HepG2 (cell line): ENCODE data around the gene METTL26. TPM values are rescaled to one million over a fixed set of nuclear protein-coding genes. Genes with fewer than 3 reads are reported as not detected.

Experiments
- ATAC-seq: fragments of 200-7000 bp; cut with Tn5 transposase; 3 replicates; pipeline ENCODE4 v1.9.1; 2020; ENCODE audit warnings: mild to moderate bottlenecking, moderate library complexity
- BruUV-seq: library from RNA; stranded (reverse); fragments of 400-500 nt; replicated peaks from 2 replicates; lab custom pipeline; 2021; lab: Mats Ljungman, UMichigan
- CTCF ChIA-PET: fragments of 300-600 bp; formaldehyde crosslinking; extraction: SDS; loops from one replicate; lab custom pipeline; 2021; ENCODE audit warnings: low total read pairs, inconsistent platforms, low intra/inter-chr PET ratio; lab: Yijun Ruan, JAX
- POLR2A ChIA-PET: fragments of 350-600 bp; sonication (Branson Sonifier 250); formaldehyde crosslinking; loops from one replicate; lab custom pipeline; 2020; ENCODE audit warnings: antibody characterized with exemption, inconsistent platforms; lab: Yijun Ruan, JAX
- DNase-seq: peaks from one replicate; pipeline ENCODE4 v3.0.0-alpha.2; 2015; ENCODE audit warnings: low spot score
- FAIRE-seq: peaks from 3 replicates; lab custom pipeline; 2011; peaks lifted over from hg19 to GRCh38; lab: Jason Lieb, UNC
- H2AFZ ChIP-seq: one replicate; pipeline ENCODE4 v1.6.1; 2011; ENCODE audit warnings: low read length, inconsistent platforms
- H3K27ac ChIP-seq: fragments of 300-600 bp; 3 replicates; pipeline ENCODE4 v1.8.0; 2011; ENCODE audit warnings: mixed run types, mild to moderate bottlenecking, mixed read lengths, low read length, inconsistent platforms; ENCODE audit not compliant: insufficient read depth; ENCODE audit errors: extremely low read length
- H3K27me3 ChIP-seq, 2 experiments: fragments of 200-600 bp in 1 of 2; 2 replicates in 1 of 2; 3 replicates in 1 of 2; pipeline versions ENCODE4 v1.6.0 to v1.8.0; 2011; ENCODE audit warnings: low read length in 2 of 2, mild to moderate bottlenecking in 2 of 2, moderate library complexity in 2 of 2, inconsistent platforms in 1 of 2; ENCODE audit not compliant: insufficient read depth in 2 of 2, control insufficient read depth in 1 of 2
- H3K36me3 ChIP-seq, 2 experiments: fragments of 200-600 bp in 1 of 2; replicated peaks in 1 of 2; 2 replicates in 1 of 2; 3 replicates in 1 of 2; pipeline versions ENCODE4 v1.5.1 to v1.8.0; 2011; ENCODE audit warnings: low read length in 2 of 2, inconsistent platforms in 1 of 2; ENCODE audit not compliant: insufficient read depth in 2 of 2, control insufficient read depth in 1 of 2
- H3K4me1 ChIP-seq: 2 replicates; pipeline ENCODE4 v1.5.1; 2012; ENCODE audit warnings: low read length, inconsistent platforms; ENCODE audit not compliant: insufficient read depth
- H3K4me2 ChIP-seq: 2 replicates; pipeline ENCODE4 v1.6.0; 2011; ENCODE audit warnings: low read depth, low read length, inconsistent platforms
- H3K4me3 ChIP-seq, 3 experiments: fragments of 200-600 bp in 1 of 3; sonication (generic), shearing (Covaris generic) in 1 of 3; replicated peaks in 1 of 3; 2 replicates each; pipeline ENCODE4 v1.5.1; 2011 to 2016; ENCODE audit warnings: low read length in 3 of 3, inconsistent platforms in 2 of 3, low read depth in 2 of 3, mild to moderate bottlenecking in 2 of 3, control low read depth in 1 of 3, mixed read lengths in 1 of 3; ENCODE audit not compliant: insufficient read depth in 1 of 3
- H3K79me2 ChIP-seq: one replicate; pipeline ENCODE4 v1.6.1; 2011; ENCODE audit warnings: low read length, inconsistent platforms; ENCODE audit not compliant: insufficient read depth
- H3K9ac ChIP-seq: 2 replicates; pipeline ENCODE4 v1.6.0; 2011; ENCODE audit warnings: mild to moderate bottlenecking, low read depth, low read length, inconsistent platforms; ENCODE audit not compliant: insufficient read depth
- H3K9me3 ChIP-seq: 2 replicates; pipeline ENCODE4 v1.5.1; 2012; ENCODE audit warnings: mild to moderate bottlenecking, low read length
- H4K20me1 ChIP-seq: 2 replicates; pipeline ENCODE4 v1.6.0; 2011; ENCODE audit warnings: inconsistent platforms, mild to moderate bottlenecking, low read length, moderate library complexity; ENCODE audit not compliant: insufficient read depth
- JUND ChIP-seq: sonication (generic); formaldehyde crosslinking; IDR thresholded peaks from 2 replicates; pipeline ENCODE4 v1.8.0; 2022; ENCODE audit warnings: mild to moderate bottlenecking, missing genetic modification reagents
- NRL ChIP-seq: sonication (generic); formaldehyde crosslinking; IDR thresholded peaks from 2 replicates; pipeline ENCODE4 v1.5.0; 2020; ENCODE audit warnings: missing genetic modification reagents, mild to moderate bottlenecking, moderate library complexity, borderline replicate concordance
- SMAD1 ChIP-seq: sonication (generic); formaldehyde crosslinking; IDR thresholded peaks from 2 replicates; pipeline ENCODE4 v1.4.0; 2020; ENCODE audit warnings: missing genetic modification reagents, low read depth, mild to moderate bottlenecking, borderline replicate concordance
- SP140L ChIP-seq: sonication (generic); formaldehyde crosslinking; IDR thresholded peaks from 2 replicates; pipeline ENCODE4 v1.4.0; 2020; ENCODE audit warnings: missing genetic modification reagents, borderline replicate concordance
- ZBTB3 ChIP-seq: sonication (generic); formaldehyde crosslinking; IDR thresholded peaks from 2 replicates; pipeline ENCODE4 v1.4.0; 2020; ENCODE audit warnings: low read depth, mild to moderate bottlenecking, moderate library complexity, missing genetic modification reagents, borderline replicate concordance
- ZMAT3 ChIP-seq: sonication (generic); formaldehyde crosslinking; conservative IDR thresholded peaks from 2 replicates; pipeline ENCODE4 v1.7.0; 2021; ENCODE audit warnings: missing genetic modification reagents
- ZNF160 ChIP-seq: sonication (generic); formaldehyde crosslinking; IDR thresholded peaks from 2 replicates; pipeline ENCODE4 v1.8.0; 2022; ENCODE audit warnings: mild to moderate bottlenecking, inconsistent platforms, missing genetic modification reagents
- ZNF549 ChIP-seq: sonication (generic); formaldehyde crosslinking; IDR thresholded peaks from 2 replicates; pipeline ENCODE4 v1.5.0; 2020; ENCODE audit warnings: missing genetic modification reagents
- WGBS: methylation state at CpG from one replicate; pipeline ENCODE4 v1.1.6; 2017; ENCODE audit warnings: low lambda C conversion rate; 5-methylcytosine and 5-hydroxymethylcytosine counted together
- in situ Hi-C: cut with HindIII; loops from 2 replicates; pipeline ENCODE4 v1.10.0; 2017; ENCODE audit warnings: low pct_unique_long_range_greater_than_20kb; ENCODE audit not compliant: extremely low pct_ligation_motif_present
- intact Hi-C: fragments of 100-400 bp; cut with micrococcal nuclease; formaldehyde crosslinking; loops from one replicate; pipeline ENCODE4 v1.10.0; 2022; ENCODE audit not compliant: unreplicated experiment
- polyA plus RNA-seq, 8 experiments: library from polyadenylated mRNA; depleted of rRNA in 3 of 8; stranded (reverse) in 7 of 8; unstranded in 1 of 8; fragments of >200 nt; fragmentation: Illumina TruSeq in 4 of 8; extraction: Trizol in 4 of 8; gene quantifications; 2 replicates each; pipeline versions ENCODE4 v1.2.1 to v1.2.3, GENCODE V29; 2011 to 2016; ENCODE audit warnings: low read depth in 4 of 8, missing spikeins in 1 of 8, mixed read lengths in 1 of 8; ENCODE audit not compliant: insufficient read depth in 1 of 8
- total RNA-seq, 5 experiments: library from RNA; depleted of rRNA; stranded (reverse); fragments of >200 nt; fragmentation: Illumina TruSeq; extraction: Trizol; gene quantifications; 2 replicates each; pipeline ENCODE4 v1.2.3, GENCODE V29; 2016; ENCODE audit warnings: low read depth in 1 of 5
- TF ChIP-seq, protein P1 (sequence below): sonication (generic); formaldehyde crosslinking; IDR thresholded peaks from 2 replicates; pipeline ENCODE4 v1.5.1; 2020; ENCODE audit warnings: missing genetic modification reagents, mild to moderate bottlenecking, borderline replicate concordance
- TF ChIP-seq, protein P2 (sequence below): sonication (generic); formaldehyde crosslinking; IDR thresholded peaks from 2 replicates; pipeline ENCODE4 v1.4.0; 2020; ENCODE audit warnings: missing genetic modification reagents, low read depth, mild to moderate bottlenecking, borderline replicate concordance
- TF ChIP-seq, protein P3 (sequence below): sonication (generic); formaldehyde crosslinking; IDR thresholded peaks from 2 replicates; pipeline ENCODE4 v1.5.0; 2020; ENCODE audit warnings: missing genetic modification reagents, mild to moderate bottlenecking, borderline replicate concordance
- TF ChIP-seq, protein P4 (sequence below): sonication (generic); formaldehyde crosslinking; IDR thresholded peaks from 2 replicates; pipeline ENCODE4 v1.9.0; 2021; ENCODE audit warnings: missing genetic modification reagents, borderline replicate concordance
- TF ChIP-seq, protein P5 (sequence below): IDR thresholded peaks from 2 replicates; pipeline ENCODE4 v1.6.1; 2016; ENCODE audit warnings: mild to moderate bottlenecking, missing biosample characterization, missing genetic modification reagents

Gene METTL26
- total and polyA plus RNA-seq, 2 of the 13 experiments (the other 11 are each of a cell fraction or from before 2014, with no cell fraction given), result 65.5 to 70.1 TPM

DNA sequence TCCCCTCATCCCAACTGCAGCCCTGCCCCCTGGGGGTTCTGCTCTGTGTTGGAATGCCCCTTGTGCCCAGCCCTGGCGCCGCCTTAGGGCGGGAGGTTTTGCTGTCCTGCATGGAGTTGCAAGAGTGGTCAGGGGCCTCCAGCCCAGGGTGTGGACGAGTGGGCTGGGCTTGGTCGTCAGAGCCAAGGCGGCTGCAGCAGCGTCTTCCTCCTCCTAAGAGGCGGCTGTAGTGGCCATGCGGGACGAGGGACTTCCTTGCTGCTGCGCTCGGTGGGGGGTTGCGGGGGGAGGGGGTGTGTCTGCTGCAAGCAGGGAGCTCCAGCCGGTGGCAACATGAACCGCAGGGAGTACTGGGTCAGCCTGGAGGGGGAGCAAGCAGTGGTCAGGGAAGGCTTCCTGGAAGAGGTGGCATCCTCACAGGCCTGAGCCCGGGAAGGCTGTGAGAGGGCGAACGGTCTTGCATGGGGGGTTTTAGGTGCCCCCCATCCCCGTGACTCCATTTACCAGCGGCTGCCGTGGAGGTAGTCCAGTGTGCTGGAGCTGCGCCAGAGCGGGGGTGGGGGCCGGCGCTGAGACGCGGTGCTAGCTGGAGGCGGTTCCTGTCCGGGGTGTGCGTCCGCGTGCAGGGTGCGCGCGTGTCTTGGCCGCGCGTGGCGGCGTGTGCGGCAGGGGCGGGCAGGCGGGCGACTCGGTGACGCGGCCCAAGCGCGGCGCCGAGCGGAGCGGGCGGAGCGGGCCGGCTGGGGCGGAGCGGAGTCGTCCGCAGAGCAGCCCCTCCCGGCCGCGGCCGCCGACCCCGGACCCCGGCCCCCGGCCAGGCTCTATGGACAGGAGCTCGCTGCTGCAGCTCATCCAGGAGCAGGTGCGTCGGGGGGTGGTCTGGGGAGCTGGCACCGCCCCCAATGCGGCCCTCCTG, 39.1 kb upstream of the METTL26 start, which contains the start of gene RHBDL1:
TSS of gene RHBDL1 (plus strand) at position 704 of the 916 bp plus-strand sequence. CDS start at position 824, 120 bp downstream.
- no peak within 1 kb of the TSS for H2AFZ ChIP-seq
- H3K9me3 ChIP-seq, result no peaks in the 10 kb centered on the region
- ATAC-seq, result peak; percentile 1
- H3K27ac ChIP-seq, result peak within 1 kb of the TSS; percentile 60
- H3K4me2 ChIP-seq, result peak within 1 kb of the TSS; percentile 87
- H3K36me3 ChIP-seq, result peaks cover 18 to 32% of the 10 kb centered on the region in 2 experiments; a peak in 4 of 5 replicates
- ChIA-PET POLR2A (interaction anchor here (0.8 to 1.9 kb wide), 6 partner anchors 8 to 45 kb away, joined by 3 to 12 read pairs (median 4); partner anchors contain the start of genes RHOT2, WDR24 and WDR90), CTCF (no interaction called here)
- no peaks in the 10 kb centered on the region for H4K20me1 ChIP-seq
- peak within 1 kb of the TSS; percentile 58 for H3K9ac ChIP-seq
- DNase-seq, result peak; percentile 26
- H3K4me3 ChIP-seq, result peak within 1 kb of the TSS; percentile 42 to 74 (median 52); a peak in 5 of 6 replicates
- FAIRE-seq, result no peak
- in situ Hi-C loops (no loop called here), intact Hi-C loops (no loop called here)
- WGBS, result 31% methylated on average over 9 of the region's 73 CpGs
- no TSS peak for BruUV-seq
- no peaks in the 10 kb centered on the region for H3K79me2 ChIP-seq
- H3K4me1 ChIP-seq, result peaks cover 35% of the 10 kb centered on the region
- no peaks in the 10 kb centered on the region; a peak in 1 of 5 replicates for H3K27me3 ChIP-seq
- peak; percentile 57 for TF ChIP-seq JUND (CRISPR knock-in tag)
- TF ChIP-seq, protein P1, sequence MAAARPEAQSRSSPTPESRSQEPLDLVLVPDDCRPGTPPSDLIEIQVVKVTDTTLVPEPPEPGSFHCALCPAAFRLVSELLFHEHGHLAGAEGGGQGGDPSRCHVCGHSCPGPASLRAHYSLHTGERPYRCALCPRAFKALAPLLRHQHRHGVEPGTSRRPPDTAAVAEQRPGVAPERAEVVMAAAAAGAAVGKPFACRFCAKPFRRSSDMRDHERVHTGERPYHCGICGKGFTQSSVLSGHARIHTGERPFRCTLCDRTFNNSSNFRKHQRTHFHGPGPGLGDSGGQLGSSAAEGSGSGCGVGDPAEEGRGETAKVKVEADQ (CRISPR knock-in tag), result no peak
- TF ChIP-seq, protein P2, sequence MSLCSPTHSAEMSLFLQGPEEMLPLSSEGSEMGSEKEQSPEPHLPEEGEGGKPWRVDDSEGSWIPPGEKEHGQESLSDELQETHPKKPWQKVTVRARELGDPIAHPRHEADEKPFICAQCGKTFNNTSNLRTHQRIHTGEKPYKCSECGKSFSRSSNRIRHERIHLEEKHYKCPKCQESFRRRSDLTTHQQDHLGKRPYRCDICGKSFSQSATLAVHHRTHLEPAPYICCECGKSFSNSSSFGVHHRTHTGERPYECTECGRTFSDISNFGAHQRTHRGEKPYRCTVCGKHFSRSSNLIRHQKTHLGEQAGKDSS, result 0 out of 2 replicates have a peak, but pooled peaks have one; percentile 13
- TF ChIP-seq, protein P3, sequence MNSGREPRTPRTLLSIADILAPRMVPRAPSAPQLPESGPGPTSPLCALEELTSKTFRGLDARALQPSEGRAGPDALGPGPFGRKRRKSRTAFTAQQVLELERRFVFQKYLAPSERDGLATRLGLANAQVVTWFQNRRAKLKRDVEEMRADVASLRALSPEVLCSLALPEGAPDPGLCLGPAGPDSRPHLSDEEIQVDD (CRISPR knock-in tag), result no peak
- no peak for TF ChIP-seq ZNF549 (CRISPR knock-in tag)
- no peak; the same call in 1 of the 2 replicates for TF ChIP-seq ZMAT3 (CRISPR knock-in tag)
- TF ChIP-seq NRL, result no peak
- no peak for TF ChIP-seq ZNF160 (CRISPR knock-in tag)
- TF ChIP-seq, protein P4, sequence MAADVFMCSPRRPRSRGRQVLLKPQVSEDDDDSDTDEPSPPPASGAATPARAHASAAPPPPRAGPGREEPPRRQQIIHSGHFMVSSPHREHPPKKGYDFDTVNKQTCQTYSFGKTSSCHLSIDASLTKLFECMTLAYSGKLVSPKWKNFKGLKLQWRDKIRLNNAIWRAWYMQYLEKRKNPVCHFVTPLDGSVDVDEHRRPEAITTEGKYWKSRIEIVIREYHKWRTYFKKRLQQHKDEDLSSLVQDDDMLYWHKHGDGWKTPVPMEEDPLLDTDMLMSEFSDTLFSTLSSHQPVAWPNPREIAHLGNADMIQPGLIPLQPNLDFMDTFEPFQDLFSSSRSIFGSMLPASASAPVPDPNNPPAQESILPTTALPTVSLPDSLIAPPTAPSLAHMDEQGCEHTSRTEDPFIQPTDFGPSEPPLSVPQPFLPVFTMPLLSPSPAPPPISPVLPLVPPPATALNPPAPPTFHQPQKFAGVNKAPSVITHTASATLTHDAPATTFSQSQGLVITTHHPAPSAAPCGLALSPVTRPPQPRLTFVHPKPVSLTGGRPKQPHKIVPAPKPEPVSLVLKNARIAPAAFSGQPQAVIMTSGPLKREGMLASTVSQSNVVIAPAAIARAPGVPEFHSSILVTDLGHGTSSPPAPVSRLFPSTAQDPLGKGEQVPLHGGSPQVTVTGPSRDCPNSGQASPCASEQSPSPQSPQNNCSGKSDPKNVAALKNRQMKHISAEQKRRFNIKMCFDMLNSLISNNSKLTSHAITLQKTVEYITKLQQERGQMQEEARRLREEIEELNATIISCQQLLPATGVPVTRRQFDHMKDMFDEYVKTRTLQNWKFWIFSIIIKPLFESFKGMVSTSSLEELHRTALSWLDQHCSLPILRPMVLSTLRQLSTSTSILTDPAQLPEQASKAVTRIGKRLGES (CRISPR knock-in tag), result no peak
- no peak for TF ChIP-seq SP140L (CRISPR knock-in tag)
- TF ChIP-seq SMAD1 (CRISPR knock-in tag), result peak; percentile 87; the same call in 1 of the 2 replicates
- TF ChIP-seq ZBTB3 (CRISPR knock-in tag), result no peak
- TF ChIP-seq, protein P5, sequence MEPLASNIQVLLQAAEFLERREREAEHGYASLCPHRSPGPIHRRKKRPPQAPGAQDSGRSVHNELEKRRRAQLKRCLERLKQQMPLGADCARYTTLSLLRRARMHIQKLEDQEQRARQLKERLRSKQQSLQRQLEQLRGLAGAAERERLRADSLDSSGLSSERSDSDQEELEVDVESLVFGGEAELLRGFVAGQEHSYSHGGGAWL (CRISPR knock-in tag), result peak; percentile 49; the same call in 1 of the 2 replicates
